K562 (cell line): ENCODE results near the gene NAP1L1. TPM values are rescaled to one million over a fixed set of nuclear protein-coding genes. Genes with fewer than 3 reads are reported as not detected.

Experiments used
- ATF7 ChIP-seq: fragments of 450-650 bp; IDR thresholded peaks from 2 replicates; pipeline ENCODE4 v1.7.1; 2014; ENCODE audit warnings: mild to moderate bottlenecking, moderate library complexity
- BCOR ChIP-seq: fragments of 450-650 bp; IDR thresholded peaks from 2 replicates; pipeline ENCODE4 v1.6.1; 2016
- CBFB ChIP-seq: sonication (generic); formaldehyde crosslinking; IDR thresholded peaks from 2 replicates; pipeline ENCODE4 v1.4.0; 2020; ENCODE audit warnings: mild to moderate bottlenecking, missing genetic modification reagents
- CCNT2 ChIP-seq: IDR thresholded peaks from 2 replicates; pipeline ENCODE4 v1.6.1; 2011; ENCODE audit warnings: borderline replicate concordance, low read depth, mild to moderate bottlenecking, moderate library complexity, mixed read lengths, low read length; ENCODE audit not compliant: insufficient read length; ENCODE audit errors: extremely low read depth
- CHD4 ChIP-seq: fragments of 200-600 bp; sonication (generic); IDR thresholded peaks from 3 replicates; pipeline ENCODE4 v1.6.1; 2012; ENCODE audit warnings: low read depth, mild to moderate bottlenecking, mixed read lengths, low read length, inconsistent platforms; ENCODE audit not compliant: insufficient read depth, insufficient replicate concordance, poor library complexity, severe bottlenecking
- HNRNPK ChIP-seq: fragments of 200-400 bp; formaldehyde crosslinking; IDR thresholded peaks from one replicate; pipeline ENCODE4 v1.6.1; 2018; ENCODE audit warnings: mild to moderate bottlenecking, low read depth, low read length; ENCODE audit not compliant: poor library complexity, severe bottlenecking
- JUNB ChIP-seq: fragments of 450-650 bp; formaldehyde crosslinking; conservative IDR thresholded peaks from 2 replicates; pipeline ENCODE4 v1.4.0; 2020; ENCODE audit warnings: mild to moderate bottlenecking
- JUND ChIP-seq, 2 experiments: IDR thresholded peaks; 2 replicates in 1 of 2; 3 replicates in 1 of 2; pipeline ENCODE4 v1.6.1; 2011; ENCODE audit warnings: borderline replicate concordance in 2 of 2, low read depth in 2 of 2, low read length in 2 of 2, improper control_type of control experiment in 1 of 2, missing biosample characterization in 1 of 2, missing genetic modification characterization in 1 of 2, missing genetic modification reagents in 1 of 2
- KAT8 ChIP-seq: fragments of 450-650 bp; IDR thresholded peaks from 2 replicates; pipeline ENCODE4 v1.6.1; 2016; ENCODE audit warnings: low read depth, mild to moderate bottlenecking
- KLF16 ChIP-seq: IDR thresholded peaks from 2 replicates; pipeline ENCODE4 v1.6.1; 2016; ENCODE audit warnings: antibody characterized with exemption
- L3MBTL2 ChIP-seq: fragments of 450-650 bp; IDR thresholded peaks from 2 replicates; pipeline ENCODE4 v1.6.1; 2016; ENCODE audit warnings: mild to moderate bottlenecking, moderate library complexity
- MBD2 ChIP-seq: sonication (generic); IDR thresholded peaks from 2 replicates; pipeline ENCODE4 v1.6.1; 2016; ENCODE audit warnings: low read depth, borderline replicate concordance
- MTA2 ChIP-seq: fragments of 450-650 bp; IDR thresholded peaks from 2 replicates; pipeline ENCODE4 v1.6.1; 2016; ENCODE audit warnings: low read depth
- MTF1 ChIP-seq: fragments of 250-450 bp; sonication (Bioruptor Pico); IDR thresholded peaks from 2 replicates; pipeline ENCODE4 v1.9.0; 2021; ENCODE audit warnings: moderate library complexity, mild to moderate bottlenecking, inconsistent platforms, borderline replicate concordance
- NCOA1 ChIP-seq: fragments of 450-650 bp; IDR thresholded peaks from 2 replicates; pipeline ENCODE4 v1.6.1; 2016; ENCODE audit warnings: low read depth
- PHB2 ChIP-seq: fragments of 450-650 bp; IDR thresholded peaks from 2 replicates; pipeline ENCODE4 v1.6.1; 2017; ENCODE audit warnings: low read depth
- PHF8 ChIP-seq: fragments of 200-600 bp; sonication (generic); IDR thresholded peaks from 2 replicates; pipeline ENCODE4 v1.6.1; 2012; ENCODE audit warnings: mixed run types, mild to moderate bottlenecking, inconsistent platforms, low read length, moderate library complexity, borderline replicate concordance
- RBM22 ChIP-seq: fragments of 200-400 bp; formaldehyde crosslinking; IDR thresholded peaks from 2 replicates; pipeline ENCODE4 v1.6.1; 2018; ENCODE audit warnings: low read length, low read depth; ENCODE audit not compliant: poor library complexity, severe bottlenecking
- RFX7 ChIP-seq: fragments of 250-450 bp; sonication (Bioruptor Pico); IDR thresholded peaks from 2 replicates; pipeline ENCODE4 v1.5.1; 2021; ENCODE audit warnings: mild to moderate bottlenecking
- SRSF1 ChIP-seq: fragments of 200-400 bp; formaldehyde crosslinking; IDR thresholded peaks from 2 replicates; pipeline ENCODE4 v1.6.1; 2017; ENCODE audit warnings: mild to moderate bottlenecking, low read depth, low read length, moderate library complexity
- ZEB2 ChIP-seq: fragments of 450-650 bp; IDR thresholded peaks from 2 replicates; pipeline ENCODE4 v1.6.1; 2016
- ZFP36 ChIP-seq: fragments of 150-350 bp; IDR thresholded peaks from 2 replicates; pipeline ENCODE4 v1.6.1; 2018; ENCODE audit warnings: low read length, low read depth; ENCODE audit not compliant: partially characterized antibody
- ZNF41 ChIP-seq: fragments of 250-450 bp; sonication (Bioruptor Pico); conservative IDR thresholded peaks from 2 replicates; pipeline ENCODE4 v1.4.0; 2020; ENCODE audit warnings: mild to moderate bottlenecking
- ZNF511 ChIP-seq: sonication (generic); formaldehyde crosslinking; IDR thresholded peaks from 2 replicates; pipeline ENCODE4 v1.8.0; 2022; ENCODE audit warnings: mild to moderate bottlenecking, missing genetic modification reagents
- polyA plus RNA-seq, 8 experiments: library from polyadenylated mRNA; depleted of rRNA in 4 of 8; stranded (reverse) in 5 of 8; unstranded in 3 of 8; fragments of >200 nt; fragmentation: Nextera tagmentation in 2 of 8; fragmentation: Illumina TruSeq in 1 of 8; extraction: Ambion mirVana in 2 of 8; extraction: Trizol in 1 of 8; gene quantifications; 2 replicates each; pipeline versions ENCODE4 v1.2.1 to v1.2.3, GENCODE V29; 2011 to 2014; ENCODE audit warnings: inconsistent platforms in 1 of 8, missing spikeins in 1 of 8
- total RNA-seq, 7 experiments: library from RNA; depleted of rRNA in 6 of 7; stranded (reverse); fragments of >200 nt in 6 of 7; fragmentation: Illumina TruSeq in 2 of 7; extraction: Trizol in 2 of 7; gene quantifications; 2 replicates each; pipeline versions ENCODE4 v1.2.1 to v1.2.3, GENCODE V29; 2011 to 2021; ENCODE audit warnings: low replicate concordance in 1 of 7
- TF ChIP-seq, protein P1 (sequence below), 3 experiments: fragments of 200-800 bp in 1 of 3; sonication (Bioruptor generic) in 1 of 3; sonication (generic) in 1 of 3; formaldehyde crosslinking in 1 of 3; IDR thresholded peaks; 2 replicates each; pipeline versions ENCODE4 v1.6.1 to v1.8.0; 2016 to 2022; ENCODE audit warnings: mild to moderate bottlenecking in 2 of 3, missing compliant biosample characterization in 2 of 3, missing genetic modification characterization in 2 of 3, missing genetic modification reagents in 1 of 3
- TF ChIP-seq, protein P2 (sequence below): fragments of 250-450 bp; sonication (Bioruptor Pico); IDR thresholded peaks from 2 replicates; pipeline ENCODE4 v1.8.0; 2022; ENCODE audit warnings: inconsistent platforms, mild to moderate bottlenecking, moderate library complexity, borderline replicate concordance

NAP1L1 gene
- total and polyA plus RNA-seq, 9 of the 15 experiments (the other 6 are each of a cell fraction or from before 2014, with no cell fraction given) = 287 to 747 (median 450) TPM

DNA sequence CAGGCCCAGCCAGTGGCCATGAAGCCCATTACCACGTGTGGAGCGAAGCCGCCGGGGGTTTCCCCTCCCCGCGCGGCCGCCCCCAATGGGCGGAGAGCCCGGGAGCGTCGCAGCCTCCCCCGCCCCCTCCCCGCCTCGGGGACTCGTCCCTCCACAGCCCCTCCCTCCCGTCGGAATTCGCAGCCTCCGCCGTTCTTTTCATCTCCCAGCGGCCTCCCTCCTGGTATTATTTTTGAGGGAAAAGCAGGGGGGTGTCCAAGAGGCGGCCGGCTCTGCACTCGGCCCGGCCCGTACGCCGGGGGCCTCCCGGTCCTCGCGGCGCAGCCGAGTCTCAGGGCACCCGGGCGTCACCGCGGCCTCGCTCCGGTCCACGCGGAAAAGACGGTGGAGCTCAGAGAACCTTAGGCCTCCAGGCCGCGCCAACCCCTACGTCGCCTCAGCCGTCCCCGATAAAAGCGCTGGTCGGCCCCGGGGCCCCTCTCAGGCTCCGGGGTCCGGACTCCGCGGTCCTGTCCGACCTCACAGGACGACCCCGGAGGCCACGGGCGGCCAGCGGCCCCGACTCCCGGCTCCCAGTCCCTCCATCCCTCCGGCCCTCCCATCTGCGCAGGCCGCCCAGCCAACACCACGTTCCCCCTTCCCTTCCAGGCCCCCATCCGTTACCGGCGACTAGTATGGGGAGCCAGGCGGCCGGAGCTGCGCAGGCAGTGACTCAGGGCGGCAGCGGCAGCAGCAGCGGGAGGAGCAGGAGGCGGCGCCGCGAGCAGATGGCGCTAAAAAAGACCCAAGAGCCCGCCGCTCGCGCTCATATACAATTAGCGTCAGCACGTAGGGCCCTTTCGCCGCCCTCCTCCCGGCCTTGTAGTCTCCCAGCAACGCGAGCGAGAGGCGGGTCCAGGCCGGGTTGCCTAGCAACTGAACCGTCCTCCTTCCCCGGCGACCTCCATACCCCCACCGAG lies at the start of gene NAP1L1 (continued):
- peak; percentile 86 for TF ChIP-seq PHF8
- TF ChIP-seq MBD2 = no peak
- no peak for TF ChIP-seq RFX7 (CRISPR knock-in tag)
- no peak for TF ChIP-seq SRSF1
- TF ChIP-seq PHB2 = no peak
- no peak for TF ChIP-seq CHD4
- no peak for TF ChIP-seq MTA2
- TF ChIP-seq RBM22 = peak; percentile 96
- TF ChIP-seq, protein P1, sequence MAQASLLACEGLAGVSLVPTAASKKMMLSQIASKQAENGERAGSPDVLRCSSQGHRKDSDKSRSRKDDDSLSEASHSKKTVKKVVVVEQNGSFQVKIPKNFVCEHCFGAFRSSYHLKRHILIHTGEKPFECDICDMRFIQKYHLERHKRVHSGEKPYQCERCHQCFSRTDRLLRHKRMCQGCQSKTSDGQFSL (CRISPR knock-in tag; IDR thresholded peaks at IDR 0.05) = no peak
- TF ChIP-seq, protein P1 (tag; IDR thresholded peaks at IDR 0.05) = no peak
- TF ChIP-seq KLF16 = no peak
- TF ChIP-seq ZNF511 (CRISPR knock-in tag) = no peak
- 0 out of 2 replicates have a peak, but pooled peaks have one; percentile 49 for TF ChIP-seq BCOR
- TF ChIP-seq ATF7 = peak; percentile 66; the same call in 1 of the 2 replicates
- TF ChIP-seq MTF1 (CRISPR knock-in tag) = no peak
- no peak for TF ChIP-seq HNRNPK
- peak; percentile 52 for TF ChIP-seq CCNT2
- TF ChIP-seq L3MBTL2 = peak; percentile 43; the same call in 1 of the 2 replicates
- TF ChIP-seq, protein P2, sequence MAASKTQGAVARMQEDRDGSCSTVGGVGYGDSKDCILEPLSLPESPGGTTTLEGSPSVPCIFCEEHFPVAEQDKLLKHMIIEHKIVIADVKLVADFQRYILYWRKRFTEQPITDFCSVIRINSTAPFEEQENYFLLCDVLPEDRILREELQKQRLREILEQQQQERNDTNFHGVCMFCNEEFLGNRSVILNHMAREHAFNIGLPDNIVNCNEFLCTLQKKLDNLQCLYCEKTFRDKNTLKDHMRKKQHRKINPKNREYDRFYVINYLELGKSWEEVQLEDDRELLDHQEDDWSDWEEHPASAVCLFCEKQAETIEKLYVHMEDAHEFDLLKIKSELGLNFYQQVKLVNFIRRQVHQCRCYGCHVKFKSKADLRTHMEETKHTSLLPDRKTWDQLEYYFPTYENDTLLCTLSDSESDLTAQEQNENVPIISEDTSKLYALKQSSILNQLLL (CRISPR knock-in tag) = no peak
- TF ChIP-seq JUND (IDR thresholded peaks at IDR 0.05; ENCODE audit: borderline replicate concordance, low read depth, low read length) = peak; percentile 16; the same call in 1 of the 2 replicates
- no peak for TF ChIP-seq JUND (tag; IDR thresholded peaks at IDR 0.05; ENCODE audit: borderline replicate concordance, low read depth, low read length)
- no peak for TF ChIP-seq ZNF41 (CRISPR knock-in tag)
- no peak for TF ChIP-seq KAT8
- TF ChIP-seq CBFB (CRISPR knock-in tag) = no peak
- no peak for TF ChIP-seq ZFP36
- TF ChIP-seq NCOA1 = no peak
- TF ChIP-seq ZEB2 = no peak
- TF ChIP-seq JUNB (CRISPR knock-in tag) = no peak
